Gastrocnemius medialis (tissue), 4 donors: Measurements from ENCODE around the gene TRIM46.
"Not testable (repeated sequence)": the region's sequence is repeated elsewhere in the genome, so short reads cannot be mapped to it uniquely, and the experiment has no call there.

Experiments used
- POLR2A ChIP-seq, 2 donors: fragments of 450-650 bp; IDR thresholded peaks; one replicate each; pipeline ENCODE4 v1.6.1; 2017; ENCODE audit warnings: antibody characterized with exemption in 2 of 2, mild to moderate bottlenecking in 2 of 2, moderate library complexity in 2 of 2
- TF ChIP-seq, protein P1 (sequence below), 5 experiments: fragments of 450-650 bp in 3 of 5; fragments of 200-600 bp in 2 of 5; sonication (generic) in 2 of 5; IDR thresholded peaks in 4 of 5; conservative IDR thresholded peaks in 1 of 5; 1 replicate in 4 of 5; 2 replicates in 1 of 5; pipeline ENCODE4 v1.5.1; 2016 to 2019; ENCODE audit warnings: antibody characterized with exemption in 5 of 5, mild to moderate bottlenecking in 3 of 5, moderate library complexity in 3 of 5

DNA sequence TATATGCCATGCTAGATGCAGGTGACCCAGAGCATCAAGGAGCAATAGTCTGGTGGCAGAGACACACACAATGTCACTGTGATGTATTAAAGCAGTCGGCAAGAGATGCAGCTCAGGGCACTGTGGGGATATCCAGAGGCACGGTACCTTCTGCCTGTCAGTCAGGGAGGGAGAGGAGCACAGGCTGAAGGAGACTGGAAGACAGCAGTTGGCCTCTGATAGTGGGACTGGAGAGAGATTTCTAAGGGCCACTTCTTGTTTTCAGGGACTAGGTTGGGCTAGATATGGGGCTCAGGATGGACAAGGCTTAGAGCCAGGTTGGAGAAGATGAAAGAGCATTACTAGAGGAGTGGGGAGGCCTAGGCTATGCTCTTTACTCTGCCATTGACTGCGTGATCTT lies 57.7 kb downstream of the TRIM46 start:
- TF ChIP-seq, protein P1, sequence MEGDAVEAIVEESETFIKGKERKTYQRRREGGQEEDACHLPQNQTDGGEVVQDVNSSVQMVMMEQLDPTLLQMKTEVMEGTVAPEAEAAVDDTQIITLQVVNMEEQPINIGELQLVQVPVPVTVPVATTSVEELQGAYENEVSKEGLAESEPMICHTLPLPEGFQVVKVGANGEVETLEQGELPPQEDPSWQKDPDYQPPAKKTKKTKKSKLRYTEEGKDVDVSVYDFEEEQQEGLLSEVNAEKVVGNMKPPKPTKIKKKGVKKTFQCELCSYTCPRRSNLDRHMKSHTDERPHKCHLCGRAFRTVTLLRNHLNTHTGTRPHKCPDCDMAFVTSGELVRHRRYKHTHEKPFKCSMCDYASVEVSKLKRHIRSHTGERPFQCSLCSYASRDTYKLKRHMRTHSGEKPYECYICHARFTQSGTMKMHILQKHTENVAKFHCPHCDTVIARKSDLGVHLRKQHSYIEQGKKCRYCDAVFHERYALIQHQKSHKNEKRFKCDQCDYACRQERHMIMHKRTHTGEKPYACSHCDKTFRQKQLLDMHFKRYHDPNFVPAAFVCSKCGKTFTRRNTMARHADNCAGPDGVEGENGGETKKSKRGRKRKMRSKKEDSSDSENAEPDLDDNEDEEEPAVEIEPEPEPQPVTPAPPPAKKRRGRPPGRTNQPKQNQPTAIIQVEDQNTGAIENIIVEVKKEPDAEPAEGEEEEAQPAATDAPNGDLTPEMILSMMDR (IDR thresholded peaks at IDR 0.05 in 4 of 5, conservative IDR thresholded peaks at IDR 0.05 in 1 of 5): not testable (repeated sequence)
- not testable (repeated sequence) for TF ChIP-seq POLR2A (IDR thresholded peaks at IDR 0.05)
